Measurements from ENCODE around the gene IL2RA. TPM values are rescaled to one million over a fixed set of nuclear protein-coding genes. Genes with fewer than 3 reads are reported as not detected.
"Not testable (repeated sequence)": the region's sequence is repeated elsewhere in the genome, so short reads cannot be mapped to it uniquely, and the experiment has no call there.

IL2RA gene
- polyA plus RNA-seq, 1 experiment: not detected

GRCh38 chr10:6045878-6046772 is 16.0 kb downstream of the IL2RA start:
- DNase-seq (ENCODE audit: low read depth, low spot score): no peak
- no peak for TF ChIP-seq CTCF (IDR thresholded peaks at IDR 0.05; ENCODE audit: low read depth, low read length)
- Histone ChIP-seq H3K9me3 (ENCODE audit: control insufficient read depth, insufficient read depth, low read length) (no peaks in the 10 kb centered on the region), H3K27ac (ENCODE audit: low read depth, low read length) (no peak overlapping the region), H3K4me3 (ENCODE audit: low read depth, low read length) (no peak overlapping the region), H3K27me3 (ENCODE audit: control insufficient read depth, insufficient read depth, low read length) (peaks cover 28% of the 10 kb centered on the region)
- ChIA-PET POLR2A (no interaction called here), CTCF (no interaction called here)

- Histone ChIP-seq H3K9me3 (ENCODE audit: control insufficient read depth, insufficient read depth, low read length) (no peaks in the 10 kb centered on the region), H3K27me3 (ENCODE audit: control insufficient read depth, insufficient read depth, low read length) (peaks cover 28% of the 10 kb centered on the region), H3K4me3 (ENCODE audit: low read depth, low read length) (no peak overlapping the region), H3K27ac (ENCODE audit: low read depth, low read length) (no peak overlapping the region)
- ChIA-PET CTCF (no interaction called here), POLR2A (no interaction called here)
- TF ChIP-seq CTCF (IDR thresholded peaks at IDR 0.05; ENCODE audit: low read depth, low read length): no peak
- no peak for DNase-seq (ENCODE audit: low read depth, low spot score)
Measured at GRCh38 chr10:6045314-6045848, 16.8 kb downstream of the IL2RA start.

GRCh38 chr10:6044751-6045313 is 17.3 kb downstream of the IL2RA start:
- no peak for DNase-seq (ENCODE audit: low read depth, low spot score)
- POLR2A ChIA-PET: no interaction called here
- Histone ChIP-seq H3K4me3 (ENCODE audit: low read depth, low read length) (no peak overlapping the region), H3K9me3 (ENCODE audit: control insufficient read depth, insufficient read depth, low read length) (no peaks in the 10 kb centered on the region), H3K27me3 (ENCODE audit: control insufficient read depth, insufficient read depth, low read length) (peaks cover 26% of the 10 kb centered on the region), H3K27ac (ENCODE audit: low read depth, low read length) (no peak overlapping the region)
- CTCF ChIA-PET: no interaction called here
- no peak for TF ChIP-seq CTCF (IDR thresholded peaks at IDR 0.05; ENCODE audit: low read depth, low read length)

- no peak for TF ChIP-seq CTCF (IDR thresholded peaks at IDR 0.05; ENCODE audit: low read depth, low read length)
- peaks cover 32% of the 10 kb centered on the region for H3K27me3 ChIP-seq (ENCODE audit: control insufficient read depth, insufficient read depth, low read length)
- POLR2A ChIA-PET: no interaction called here
- H3K9me3 ChIP-seq (ENCODE audit: control insufficient read depth, insufficient read depth, low read length): no peaks in the 10 kb centered on the region
- no peak overlapping the region for H3K27ac ChIP-seq (ENCODE audit: low read depth, low read length)
- CTCF ChIA-PET: no interaction called here
- DNase-seq (ENCODE audit: low read depth, low spot score): no peak
- no peak overlapping the region for H3K4me3 ChIP-seq (ENCODE audit: low read depth, low read length)
Measured at GRCh38 chr10:6044060-6044459, 18.1 kb downstream of the IL2RA start.

DNA sequence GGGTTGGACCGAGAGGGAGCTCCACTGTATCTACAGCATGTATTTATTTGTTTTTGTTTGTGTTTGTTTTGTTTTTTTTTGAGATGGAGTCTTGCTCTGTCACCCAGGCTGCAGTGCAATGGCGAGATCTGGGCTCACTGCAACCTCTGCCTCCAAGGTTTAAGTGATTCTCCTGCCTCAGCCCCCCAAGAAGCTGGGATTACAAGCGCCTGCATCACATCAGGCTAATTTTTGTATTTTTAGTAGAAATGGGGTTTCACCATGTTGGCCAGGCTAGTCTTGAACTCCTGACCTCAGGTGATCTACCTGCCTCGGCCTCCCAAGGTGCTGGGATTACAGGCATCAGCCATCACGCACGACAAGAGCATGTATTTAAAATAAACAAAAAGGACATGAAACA is 18.8 kb downstream of the IL2RA start:
- CTCF ChIA-PET; H3K4me3 ChIP-seq (ENCODE audit: low read depth, low read length); H3K27ac ChIP-seq (ENCODE audit: low read depth, low read length); DNase-seq (ENCODE audit: low read depth, low spot score); POLR2A ChIA-PET; H3K9me3 ChIP-seq (ENCODE audit: control insufficient read depth, insufficient read depth, low read length): not testable (repeated sequence)
- H3K27me3 ChIP-seq (ENCODE audit: control insufficient read depth, insufficient read depth, low read length): peaks cover 28% of the 10 kb centered on the region

All from AG04450 (cell line).